ENCODE data around the gene SLC11A1. TPM values are rescaled to one million over a fixed set of nuclear protein-coding genes. Genes with fewer than 3 reads are reported as not detected.

SLC11A1 gene
- total and polyA plus RNA-seq, 8 donors, result 4.2 to 20.4 (median 8.9) TPM; not detected in 1

DNA sequence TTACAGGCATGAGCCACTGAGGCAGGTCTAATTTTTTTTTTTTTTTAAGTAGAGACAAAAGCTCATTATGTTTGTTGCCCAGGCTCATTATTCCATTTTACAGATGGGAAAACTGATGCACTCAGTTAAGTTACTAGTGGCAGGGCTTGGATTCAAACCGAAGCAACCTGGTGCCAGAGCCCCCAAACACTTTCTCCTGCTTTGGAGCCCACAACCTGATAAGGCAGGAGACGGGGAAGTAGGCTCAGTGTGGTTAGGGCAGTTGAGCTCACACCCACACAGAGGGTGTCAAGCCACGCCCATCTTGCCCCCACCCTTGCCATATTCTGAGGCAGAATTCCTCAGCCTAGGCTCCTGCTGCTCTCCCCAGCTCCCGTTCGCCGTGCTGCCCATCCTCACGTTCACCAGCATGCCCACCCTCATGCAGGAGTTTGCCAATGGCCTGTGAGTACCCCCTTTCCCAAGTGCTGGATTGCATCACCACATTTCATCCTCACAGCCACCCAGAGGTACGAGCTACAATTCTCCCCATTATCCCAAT is 11.7 kb downstream of the SLC11A1 start:
- intact Hi-C loops (cut with DNase I; ENCODE audit: low total_unique reads), result loop anchor here (10.0 kb wide), 1 partner anchor 89 kb away; no protein-coding TSS in a partner anchor
- Histone ChIP-seq H3K36me3 (peaks cover 0 to 5% (median 0%) of the 10 kb centered on the region in 4 donors), H3K4me3 (no peak overlapping the region), H3K27ac (peak overlapping the region in 1 of 5 donors; percentile 100), H3K27me3 (no peaks in the 10 kb centered on the region), H3K9me3 (no peaks in the 10 kb centered on the region), H3K4me1 (peaks cover 20 to 47% (median 34%) of the 10 kb centered on the region in 4 donors)
- DNase-seq, result no peak
- TF ChIP-seq, protein P1, sequence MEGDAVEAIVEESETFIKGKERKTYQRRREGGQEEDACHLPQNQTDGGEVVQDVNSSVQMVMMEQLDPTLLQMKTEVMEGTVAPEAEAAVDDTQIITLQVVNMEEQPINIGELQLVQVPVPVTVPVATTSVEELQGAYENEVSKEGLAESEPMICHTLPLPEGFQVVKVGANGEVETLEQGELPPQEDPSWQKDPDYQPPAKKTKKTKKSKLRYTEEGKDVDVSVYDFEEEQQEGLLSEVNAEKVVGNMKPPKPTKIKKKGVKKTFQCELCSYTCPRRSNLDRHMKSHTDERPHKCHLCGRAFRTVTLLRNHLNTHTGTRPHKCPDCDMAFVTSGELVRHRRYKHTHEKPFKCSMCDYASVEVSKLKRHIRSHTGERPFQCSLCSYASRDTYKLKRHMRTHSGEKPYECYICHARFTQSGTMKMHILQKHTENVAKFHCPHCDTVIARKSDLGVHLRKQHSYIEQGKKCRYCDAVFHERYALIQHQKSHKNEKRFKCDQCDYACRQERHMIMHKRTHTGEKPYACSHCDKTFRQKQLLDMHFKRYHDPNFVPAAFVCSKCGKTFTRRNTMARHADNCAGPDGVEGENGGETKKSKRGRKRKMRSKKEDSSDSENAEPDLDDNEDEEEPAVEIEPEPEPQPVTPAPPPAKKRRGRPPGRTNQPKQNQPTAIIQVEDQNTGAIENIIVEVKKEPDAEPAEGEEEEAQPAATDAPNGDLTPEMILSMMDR (IDR thresholded peaks at IDR 0.05), result no peak
- no peak for TF ChIP-seq POLR2A (IDR thresholded peaks at IDR 0.05)
- TF ChIP-seq POLR2AphosphoS5 (IDR thresholded peaks at IDR 0.05), result no peak
- TF ChIP-seq EP300 (IDR thresholded peaks at IDR 0.05), result no peak
- WGBS, 5 donors, result 50 to 61% (median 59%) methylated on average over 8 of the region's 8 CpGs

DNA sequence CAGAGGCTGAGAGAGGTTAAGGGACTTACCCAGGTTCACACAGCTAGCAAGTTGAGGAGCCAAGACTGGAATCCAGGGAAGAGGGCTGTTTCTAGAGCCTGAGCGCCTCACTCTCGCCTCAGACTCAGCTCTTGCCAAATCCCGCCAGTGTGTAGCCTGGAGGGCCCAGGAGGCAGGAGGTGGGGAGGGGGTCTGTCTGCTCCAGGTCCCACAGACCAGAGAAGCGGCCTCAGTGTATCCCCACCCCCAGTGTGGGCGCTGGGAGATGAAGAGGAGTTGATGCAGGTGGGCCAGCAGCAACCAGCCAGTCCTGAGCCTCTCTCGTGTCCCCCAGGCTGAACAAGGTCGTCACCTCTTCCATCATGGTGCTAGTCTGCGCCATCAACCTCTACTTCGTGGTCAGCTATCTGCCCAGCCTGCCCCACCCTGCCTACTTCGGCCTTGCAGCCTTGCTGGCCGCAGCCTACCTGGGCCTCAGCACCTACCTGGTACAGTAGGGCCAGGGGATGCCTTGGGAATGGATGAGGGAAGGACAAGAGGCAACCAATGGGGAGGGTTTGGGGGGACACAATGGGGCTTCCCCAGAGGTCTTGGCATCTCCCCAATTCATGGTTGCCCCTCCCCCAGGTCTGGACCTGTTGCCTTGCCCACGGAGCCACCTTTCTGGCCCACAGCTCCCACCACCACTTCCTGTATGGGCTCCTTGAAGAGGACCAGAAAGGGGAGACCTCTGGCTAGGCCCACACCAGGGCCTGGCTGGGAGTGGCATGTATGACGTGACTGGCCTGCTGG is 12.4 kb downstream of the SLC11A1 start:
- Histone ChIP-seq H3K9me3 (no peaks in the 10 kb centered on the region), H3K27ac (peak overlapping the region; percentile 20 to 100 (median 98)), H3K27me3 (no peaks in the 10 kb centered on the region), H3K4me3 (no peak overlapping the region), H3K36me3 (peaks cover 0 to 5% (median 0%) of the 10 kb centered on the region in 4 donors), H3K4me1 (peaks cover 24 to 50% (median 37%) of the 10 kb centered on the region in 4 donors)
- WGBS, 5 donors, result 76 to 81% (median 77%) methylated on average over 10 to 13 of the region's 13 CpGs
- no peak for DNase-seq
- TF ChIP-seq, protein P1 (IDR thresholded peaks at IDR 0.05), result no peak
- TF ChIP-seq EP300 (IDR thresholded peaks at IDR 0.05) (no peak), POLR2A (IDR thresholded peaks at IDR 0.05) (no peak), POLR2AphosphoS5 (IDR thresholded peaks at IDR 0.05) (no peak)
- intact Hi-C loops (cut with DNase I; ENCODE audit: low total_unique reads), result loop anchor here (10.0 kb wide), 1 partner anchor 90 kb away; no protein-coding TSS in a partner anchor

DNA sequence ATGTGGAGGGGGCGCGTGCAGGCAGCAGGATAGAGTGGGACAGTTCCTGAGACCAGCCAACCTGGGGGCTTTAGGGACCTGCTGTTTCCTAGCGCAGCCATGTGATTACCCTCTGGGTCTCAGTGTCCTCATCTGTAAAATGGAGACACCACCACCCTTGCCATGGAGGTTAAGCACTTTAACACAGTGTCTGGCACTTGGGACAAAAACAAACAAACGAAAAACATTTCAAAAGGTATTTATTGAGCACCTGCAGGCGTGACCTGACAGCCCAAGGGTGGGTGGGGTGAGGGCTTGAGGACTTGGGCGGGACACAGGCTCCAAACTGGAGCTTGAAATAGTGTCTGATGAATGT is 13.0 kb downstream of the SLC11A1 start:
- intact Hi-C loops (cut with DNase I; ENCODE audit: low total_unique reads), result loop anchor here (10.0 kb wide), 1 partner anchor 90 kb away; no protein-coding TSS in a partner anchor
- no peak for TF ChIP-seq POLR2A (IDR thresholded peaks at IDR 0.05)
- no peak for TF ChIP-seq POLR2AphosphoS5 (IDR thresholded peaks at IDR 0.05)
- TF ChIP-seq EP300 (IDR thresholded peaks at IDR 0.05), result no peak
- TF ChIP-seq, protein P1 (IDR thresholded peaks at IDR 0.05), result no peak
- H3K27me3 ChIP-seq, result no peaks in the 10 kb centered on the region
- H3K4me1 ChIP-seq, result peaks cover 24 to 50% (median 37%) of the 10 kb centered on the region in 4 donors
- peak overlapping the region in 2 of 4 donors; percentile 74 to 94 for H3K4me3 ChIP-seq
- H3K9me3 ChIP-seq, result no peaks in the 10 kb centered on the region
- H3K27ac ChIP-seq, result peak overlapping the region; percentile 20 to 100 (median 100)
- H3K36me3 ChIP-seq, result peaks cover 0 to 2% (median 0%) of the 10 kb centered on the region in 4 donors
- DNase-seq, result no peak
- 71 to 91% (median 87%) methylated on average over 6 of the region's 6 CpGs for WGBS, 5 donors

DNA sequence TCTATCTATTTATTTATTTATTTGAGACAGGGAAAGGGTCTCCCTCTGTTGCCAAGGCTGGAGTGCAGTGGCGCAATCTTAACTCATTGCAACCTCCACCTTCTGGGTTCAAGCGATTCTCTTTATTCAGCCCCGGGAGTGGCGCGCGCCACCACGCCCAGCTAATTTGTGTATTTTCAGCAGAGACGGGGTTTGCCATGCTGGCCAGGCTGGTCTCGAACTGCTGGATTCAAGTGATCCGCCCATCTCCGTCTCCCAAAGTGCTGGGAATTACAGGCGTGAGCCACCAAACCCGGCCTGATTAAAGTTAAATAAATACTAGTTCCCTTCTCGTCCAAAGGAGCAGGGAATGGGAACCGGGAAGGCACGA is 13.4 kb downstream of the SLC11A1 start:
- H3K36me3 ChIP-seq, result no peaks in the 10 kb centered on the region
- intact Hi-C loops (cut with DNase I; ENCODE audit: low total_unique reads), result loop anchor here (10.0 kb wide), 1 partner anchor 91 kb away; no protein-coding TSS in a partner anchor
- 18 to 31% (median 21%) methylated on average over 16 of the region's 16 CpGs for WGBS, 5 donors
- H3K4me3 ChIP-seq, result peak overlapping the region; percentile 74 to 97 (median 94)
- H3K27me3 ChIP-seq, result no peaks in the 10 kb centered on the region
- peak overlapping the region; percentile 98 to 100 (median 100) for H3K27ac ChIP-seq
- H3K4me1 ChIP-seq, result peaks cover 24 to 50% (median 37%) of the 10 kb centered on the region in 4 donors
- DNase-seq, result no peak
- no peaks in the 10 kb centered on the region for H3K9me3 ChIP-seq
- TF ChIP-seq, protein P1 (IDR thresholded peaks at IDR 0.05), result no peak
- TF ChIP-seq EP300 (IDR thresholded peaks at IDR 0.05), result no peak
- TF ChIP-seq POLR2AphosphoS5 (IDR thresholded peaks at IDR 0.05), result no peak
- TF ChIP-seq POLR2A (IDR thresholded peaks at IDR 0.05), result no peak

All from stomach (tissue), 9 donors.